Lung (tissue), 12 donors: ENCODE data around the gene ZNF518A. TPM values are rescaled to one million over a fixed set of nuclear protein-coding genes. Genes with fewer than 3 reads are reported as not detected.

Experiments used
- ATAC-seq: fragments of 200-7000 bp; cut with Tn5 transposase; one replicate; pipeline ENCODE4 v1.9.1; 2020; ENCODE audit warnings: moderate number of reproducible peaks; ENCODE audit not compliant: insufficient read depth, low FRiP score
- DNase-seq, 3 donors: peaks; one replicate each; pipeline ENCODE4 v3.0.0-alpha.2; 2013 to 2017
- H3K27ac ChIP-seq, 2 donors: one replicate each; pipeline ENCODE4 v1.5.1; 2013; ENCODE audit warnings: mild to moderate bottlenecking in 2 of 2, moderate library complexity in 2 of 2, control low read depth in 1 of 2, inconsistent platforms in 1 of 2, low read depth in 1 of 2, low read length in 1 of 2
- H3K27me3 ChIP-seq, 3 donors: one replicate each; pipeline ENCODE4 v1.5.1; 2013; ENCODE audit warnings: low read length in 2 of 3; ENCODE audit not compliant: control insufficient read depth in 3 of 3, insufficient read depth in 3 of 3
- H3K36me3 ChIP-seq, 4 donors: one replicate each; pipeline ENCODE4 v1.5.1; 2013; ENCODE audit warnings: low read length in 4 of 4, mild to moderate bottlenecking in 1 of 4, moderate library complexity in 1 of 4; ENCODE audit not compliant: control insufficient read depth in 4 of 4, insufficient read depth in 4 of 4
- H3K4me1 ChIP-seq, 5 donors: one replicate each; pipeline ENCODE4 v1.5.1; 2013; ENCODE audit warnings: low read length in 5 of 5, mild to moderate bottlenecking in 2 of 5, moderate library complexity in 1 of 5; ENCODE audit not compliant: control insufficient read depth in 5 of 5, insufficient read depth in 5 of 5
- H3K4me3 ChIP-seq: one replicate; pipeline ENCODE4 v1.5.1; 2013; ENCODE audit warnings: mild to moderate bottlenecking, control low read depth, moderate library complexity
- H3K9ac ChIP-seq, 2 donors: one replicate each; pipeline ENCODE4 v1.5.1; 2013; ENCODE audit warnings: low read length in 2 of 2, control low read depth in 1 of 2; ENCODE audit not compliant: insufficient read depth in 1 of 2
- H3K9me3 ChIP-seq, 4 donors: one replicate each; pipeline ENCODE4 v1.5.1; 2013; ENCODE audit warnings: low read length in 3 of 4, mild to moderate bottlenecking in 1 of 4, moderate library complexity in 1 of 4; ENCODE audit not compliant: control insufficient read depth in 4 of 4, insufficient read depth in 3 of 4
- CTCF ChIP-seq: IDR thresholded peaks from 2 replicates; pipeline ENCODE4 v1.5.1; 2012; ENCODE audit warnings: mild to moderate bottlenecking; ENCODE audit errors: control extremely low read depth, extremely low read depth
- WGBS, 2 donors: extraction: QIAGEN DNeasy Blood & Tissue Kit; methylation state at CpG; one replicate each; pipeline ENCODE4 v1.1.7; 2013; 5-methylcytosine and 5-hydroxymethylcytosine counted together
- polyA plus RNA-seq, 2 donors: library from polyadenylated mRNA; stranded (reverse); fragments of 200-250 nt; gene quantifications; one replicate each; pipeline ENCODE4 v1.2.1, GENCODE V29; 2013
- total RNA-seq, 2 donors: library from RNA; depleted of rRNA in 1 of 2; stranded (reverse); fragments of >200 nt in 1 of 2; gene quantifications; one replicate each; pipeline ENCODE4 v1.2.1, GENCODE V29; 2014 to 2021
- donor health status: control.
- donor health status: control.
- donor health status: Bipolar disorder and iron deficiency.
- donor health status: healthy.
- donor health status: DM: yes; HTN: yes; CAD: no.

ZNF518A gene
- total and polyA plus RNA-seq, 4 donors = 4.4 to 68.2 (median 13.4) TPM

- Histone ChIP-seq H3K9ac (no peak overlapping the region), H3K27ac (no peak overlapping the region), H3K4me1 (peaks cover 0 to 11% (median 0%) of the 10 kb centered on the region in 5 donors), H3K4me3 (no peak overlapping the region), H3K9me3 (peaks cover 0 to 2% (median 1%) of the 10 kb centered on the region in 4 donors), H3K36me3 (peaks cover 6 to 31% (median 11%) of the 10 kb centered on the region in 4 donors), H3K27me3 (peaks cover 0 to 4% (median under 1%) of the 10 kb centered on the region in 3 donors)
- ATAC-seq (no peak), DNase-seq (no peak)
- no peak for TF ChIP-seq CTCF
These were observed 3.0 kb downstream of the ZNF518A start for GRCh38 chr10:96133135-96133534.

- TF ChIP-seq CTCF = no peak
- Histone ChIP-seq H3K9me3 (no peaks in the 10 kb centered on the region), H3K27me3 (no peaks in the 10 kb centered on the region), H3K36me3 (peaks cover 10 to 35% (median 15%) of the 10 kb centered on the region in 4 donors), H3K4me3 (no peak overlapping the region), H3K9ac (no peak overlapping the region), H3K4me1 (peaks cover 0 to 3% (median 0%) of the 10 kb centered on the region in 5 donors), H3K27ac (no peak overlapping the region)
- 94 to 97% methylated on average over 5 of the region's 5 CpGs for WGBS, 2 donors
- DNase-seq (no peak), ATAC-seq (no peak)
These were observed 6.7 kb downstream of the ZNF518A start for GRCh38 chr10:96136810-96137209.

- ATAC-seq = no peak
- DNase-seq = no peak
- no peak for TF ChIP-seq CTCF
- WGBS, 2 donors = 87 to 96% methylated on average over 2 of the region's 2 CpGs
- Histone ChIP-seq H3K9me3 (no peaks in the 10 kb centered on the region), H3K9ac (no peak overlapping the region), H3K36me3 (peaks cover 10 to 35% (median 16%) of the 10 kb centered on the region in 4 donors), H3K4me1 (no peaks in the 10 kb centered on the region), H3K27ac (no peak overlapping the region), H3K27me3 (no peaks in the 10 kb centered on the region), H3K4me3 (no peak overlapping the region)
These were observed 7.5 kb downstream of the ZNF518A start for GRCh38 chr10:96137567-96137966.

GRCh38 chr10:96138102-96138501 lies 8.0 kb downstream of the ZNF518A start:
- 85 to 86% methylated on average over 1 of the region's 1 CpG for WGBS, 2 donors
- TF ChIP-seq CTCF = no peak

More at GRCh38 chr10:96138102-96138501, 8.0 kb downstream of the ZNF518A start:
- H3K27me3 ChIP-seq = no peaks in the 10 kb centered on the region
- H3K9me3 ChIP-seq = no peaks in the 10 kb centered on the region
- no peaks in the 10 kb centered on the region for H3K4me1 ChIP-seq
- H3K9ac ChIP-seq = no peak overlapping the region
- ATAC-seq (no peak), DNase-seq (no peak)
- H3K36me3 ChIP-seq = peaks cover 12 to 36% (median 15%) of the 10 kb centered on the region in 4 donors
- H3K4me3 ChIP-seq = no peak overlapping the region
- no peak overlapping the region for H3K27ac ChIP-seq
